Measurements from ENCODE around the gene DGCR6. TPM values are rescaled to one million over a fixed set of nuclear protein-coding genes. Genes with fewer than 3 reads are reported as not detected.
"Not testable (repeated sequence)": the region's sequence is repeated elsewhere in the genome, so short reads cannot be mapped to it uniquely, and the experiment has no call there.

The DGCR6 gene
- total RNA-seq, 1 donor from 2014 or later, result 3.1 TPM

- intact Hi-C loops (cut with DNase I), result no loop called here
- Histone ChIP-seq H3K4me3 (no peak overlapping the region), H3K27me3 (no peaks in the 10 kb centered on the region), H3K36me3 (no peaks in the 10 kb centered on the region), H3K4me1 (no peaks in the 10 kb centered on the region), H3K27ac (no peak overlapping the region), H3K9me3 (no peaks in the 10 kb centered on the region)
- DNase-seq, result no peak
- no peak for TF ChIP-seq CTCF (IDR thresholded peaks at IDR 0.05)
- ATAC-seq, result no peak
Measured at GRCh38 chr22:18906896-18907295, 776 bp downstream of the DGCR6 start.

- no peak for ATAC-seq
- Histone ChIP-seq H3K27ac (no peak overlapping the region), H3K4me3 (no peak overlapping the region), H3K27me3 (no peaks in the 10 kb centered on the region), H3K36me3 (no peaks in the 10 kb centered on the region), H3K9me3 (no peaks in the 10 kb centered on the region), H3K4me1 (no peaks in the 10 kb centered on the region)
- no peak for DNase-seq
- intact Hi-C loops (cut with DNase I), result no loop called here
- no peak for TF ChIP-seq CTCF (IDR thresholded peaks at IDR 0.05)
Measured at GRCh38 chr22:18909556-18909955, 3.4 kb downstream of the DGCR6 start.

- intact Hi-C loops (cut with DNase I); ATAC-seq; H3K4me1 ChIP-seq; H3K27me3 ChIP-seq; H3K4me3 ChIP-seq; H3K27ac ChIP-seq; H3K36me3 ChIP-seq; H3K9me3 ChIP-seq; DNase-seq: not testable (repeated sequence)
Measured at GRCh38 chr22:18911535-18911934, 5.4 kb downstream of the DGCR6 start.

GRCh38 chr22:18912264-18912946 is 6.3 kb downstream of the DGCR6 start:
- H3K27ac ChIP-seq; H3K27me3 ChIP-seq; H3K36me3 ChIP-seq; H3K9me3 ChIP-seq; H3K4me3 ChIP-seq; H3K4me1 ChIP-seq; intact Hi-C loops (cut with DNase I); DNase-seq: not testable (repeated sequence)
- ATAC-seq, result peak; percentile 45

GRCh38 chr22:18914558-18914957 is 8.4 kb downstream of the DGCR6 start:
- ATAC-seq; intact Hi-C loops (cut with DNase I); H3K27me3 ChIP-seq; H3K4me3 ChIP-seq; H3K4me1 ChIP-seq; H3K9me3 ChIP-seq; H3K27ac ChIP-seq; H3K36me3 ChIP-seq; DNase-seq: not testable (repeated sequence)

GRCh38 chr22:18915550-18915949 is 9.4 kb downstream of the DGCR6 start:
- H3K4me3 ChIP-seq; intact Hi-C loops (cut with DNase I); H3K36me3 ChIP-seq; ATAC-seq; H3K9me3 ChIP-seq; H3K27ac ChIP-seq; DNase-seq; H3K4me1 ChIP-seq; H3K27me3 ChIP-seq: not testable (repeated sequence)

- H3K36me3 ChIP-seq; intact Hi-C loops (cut with DNase I); ATAC-seq; H3K4me1 ChIP-seq; H3K27me3 ChIP-seq; H3K9me3 ChIP-seq; DNase-seq; H3K4me3 ChIP-seq; H3K27ac ChIP-seq: not testable (repeated sequence)
Measured at GRCh38 chr22:18917818-18918217, 11.7 kb downstream of the DGCR6 start.

- H3K36me3 ChIP-seq; ATAC-seq; H3K4me1 ChIP-seq; DNase-seq; H3K4me3 ChIP-seq; intact Hi-C loops (cut with DNase I); H3K27me3 ChIP-seq; H3K27ac ChIP-seq; H3K9me3 ChIP-seq: not testable (repeated sequence)
Measured at GRCh38 chr22:18920257-18920902, 14.3 kb downstream of the DGCR6 start.
